HEK293 (cell line): Measurements from ENCODE around the gene KLHL22.

ENCODE experiments used
- CTCF ChIA-PET: fragments of 350-600 bp; formaldehyde crosslinking; extraction: SDS; loops from one replicate; lab custom pipeline; 2021; ENCODE audit warnings: antibody characterized with exemption; lab: Yijun Ruan, JAX
- POLR2A ChIA-PET: fragments of 300-600 bp; formaldehyde crosslinking; extraction: SDS; loops from one replicate; lab custom pipeline; 2020; ENCODE audit warnings: antibody characterized with exemption, inconsistent platforms; lab: Yijun Ruan, JAX
- H3K27ac ChIP-seq: fragments of 200-500 bp; sonication (Bioruptor generic); 2 replicates; pipeline ENCODE4 v1.5.1; 2014; ENCODE audit warnings: low read depth, low read length, control low read depth, inconsistent platforms; ENCODE audit errors: extremely low read depth
- H3K36me3 ChIP-seq, 2 experiments: fragments of 200-500 bp in 1 of 2; sonication (Bioruptor generic) in 1 of 2; 1 replicate in 1 of 2; 2 replicates in 1 of 2; pipeline ENCODE4 v1.5.1; 2014 to 2017; ENCODE audit warnings: inconsistent platforms in 2 of 2, low read length in 2 of 2; ENCODE audit not compliant: control insufficient read depth in 2 of 2, insufficient read depth in 1 of 2
- H3K4me1 ChIP-seq: fragments of 200-500 bp; sonication (Bioruptor generic); 2 replicates; pipeline ENCODE4 v1.5.1; 2014; ENCODE audit warnings: mild to moderate bottlenecking, low read length, inconsistent platforms; ENCODE audit not compliant: control insufficient read depth, insufficient read depth
- H3K4me3 ChIP-seq: 2 replicates; pipeline ENCODE4 v1.5.1; 2011; ENCODE audit warnings: low read depth, mild to moderate bottlenecking, control low read depth, low read length, moderate library complexity
- H3K9me3 ChIP-seq: fragments of 200-500 bp; sonication (Bioruptor generic); 2 replicates; pipeline ENCODE4 v1.5.1; 2014; ENCODE audit warnings: low read depth, low read length, inconsistent platforms; ENCODE audit not compliant: control insufficient read depth, insufficient read depth
- ELK4 ChIP-seq: IDR thresholded peaks from 2 replicates; pipeline ENCODE4 v1.6.1; 2011; ENCODE audit warnings: mild to moderate bottlenecking, low read depth, low read length, borderline replicate concordance
- KLF9 ChIP-seq: fragments of 450-650 bp; formaldehyde crosslinking; IDR thresholded peaks from 2 replicates; pipeline ENCODE4 v1.5.1; 2016; ENCODE audit warnings: missing biosample characterization, missing genetic modification characterization, low read depth
- OVOL3 ChIP-seq: fragments of 450-650 bp; formaldehyde crosslinking; IDR thresholded peaks from 2 replicates; pipeline ENCODE4 v1.5.1; 2016; ENCODE audit warnings: missing biosample characterization, missing genetic modification characterization
- REPIN1 ChIP-seq: fragments of 450-650 bp; formaldehyde crosslinking; IDR thresholded peaks from 2 replicates; pipeline ENCODE4 v1.5.1; 2017; ENCODE audit warnings: missing biosample characterization, missing genetic modification characterization, low read depth
- SP3 ChIP-seq: fragments of 450-650 bp; formaldehyde crosslinking; IDR thresholded peaks from 2 replicates; pipeline ENCODE4 v1.5.1; 2016; ENCODE audit warnings: missing biosample characterization, missing genetic modification characterization
- WT1 ChIP-seq: fragments of 450-650 bp; formaldehyde crosslinking; IDR thresholded peaks from 2 replicates; pipeline ENCODE4 v1.5.1; 2016; ENCODE audit warnings: missing biosample characterization, missing genetic modification characterization
- ZBTB17 ChIP-seq: fragments of 450-650 bp; formaldehyde crosslinking; IDR thresholded peaks from 2 replicates; pipeline ENCODE4 v1.5.1; 2016; ENCODE audit warnings: missing biosample characterization, missing genetic modification characterization
- ZBTB48 ChIP-seq: fragments of 450-650 bp; formaldehyde crosslinking; IDR thresholded peaks from 2 replicates; pipeline ENCODE4 v1.5.1; 2016; ENCODE audit warnings: missing biosample characterization, missing genetic modification characterization
- ZBTB6 ChIP-seq: fragments of 450-650 bp; formaldehyde crosslinking; IDR thresholded peaks from 2 replicates; pipeline ENCODE4 v1.5.1; 2017; ENCODE audit warnings: missing biosample characterization, missing genetic modification characterization
- ZNF10 ChIP-seq: fragments of 450-650 bp; formaldehyde crosslinking; IDR thresholded peaks from 2 replicates; pipeline ENCODE4 v1.5.1; 2017; ENCODE audit warnings: missing biosample characterization, missing genetic modification characterization
- ZNF155 ChIP-seq: fragments of 450-650 bp; formaldehyde crosslinking; IDR thresholded peaks from 2 replicates; pipeline ENCODE4 v1.5.1; 2016; ENCODE audit warnings: missing biosample characterization, missing genetic modification characterization
- ZNF2 ChIP-seq: fragments of 450-650 bp; formaldehyde crosslinking; IDR thresholded peaks from 2 replicates; pipeline ENCODE4 v1.5.1; 2016; ENCODE audit warnings: missing biosample characterization, missing genetic modification characterization
- ZNF221 ChIP-seq: fragments of 450-650 bp; formaldehyde crosslinking; IDR thresholded peaks from 2 replicates; pipeline ENCODE4 v1.5.1; 2017; ENCODE audit warnings: missing biosample characterization, missing genetic modification characterization, borderline replicate concordance
- ZNF23 ChIP-seq: fragments of 450-650 bp; formaldehyde crosslinking; IDR thresholded peaks from 2 replicates; pipeline ENCODE4 v1.5.1; 2016; ENCODE audit warnings: missing biosample characterization, missing genetic modification characterization, borderline replicate concordance
- ZNF266 ChIP-seq: fragments of 450-650 bp; formaldehyde crosslinking; IDR thresholded peaks from 2 replicates; pipeline ENCODE4 v1.5.1; 2016; ENCODE audit warnings: missing biosample characterization, missing genetic modification characterization, low read depth
- ZNF280C ChIP-seq: fragments of 450-650 bp; formaldehyde crosslinking; IDR thresholded peaks from 2 replicates; pipeline ENCODE4 v1.5.1; 2016; ENCODE audit warnings: missing biosample characterization, missing genetic modification characterization
- ZNF394 ChIP-seq: fragments of 450-650 bp; formaldehyde crosslinking; IDR thresholded peaks from 2 replicates; pipeline ENCODE4 v1.5.1; 2016; ENCODE audit warnings: missing biosample characterization, missing genetic modification characterization, mild to moderate bottlenecking, moderate library complexity, borderline replicate concordance
- ZNF449 ChIP-seq: fragments of 450-650 bp; formaldehyde crosslinking; IDR thresholded peaks from 2 replicates; pipeline ENCODE4 v1.5.1; 2017; ENCODE audit warnings: missing biosample characterization, mild to moderate bottlenecking, missing genetic modification characterization, moderate library complexity
- ZNF514 ChIP-seq: fragments of 450-650 bp; formaldehyde crosslinking; IDR thresholded peaks from 2 replicates; pipeline ENCODE4 v1.5.1; 2016; ENCODE audit warnings: missing biosample characterization, missing genetic modification characterization
- ZNF610 ChIP-seq: fragments of 450-650 bp; formaldehyde crosslinking; IDR thresholded peaks from 2 replicates; pipeline ENCODE4 v1.5.1; 2016; ENCODE audit warnings: missing biosample characterization, missing genetic modification characterization, borderline replicate concordance
- ZNF623 ChIP-seq: fragments of 450-650 bp; formaldehyde crosslinking; IDR thresholded peaks from 2 replicates; pipeline ENCODE4 v1.5.1; 2016; ENCODE audit warnings: missing biosample characterization, missing genetic modification characterization
- ZNF629 ChIP-seq: fragments of 450-650 bp; formaldehyde crosslinking; IDR thresholded peaks from 2 replicates; pipeline ENCODE4 v1.5.1; 2017; ENCODE audit warnings: missing biosample characterization, missing genetic modification characterization
- ZNF658 ChIP-seq: fragments of 450-650 bp; formaldehyde crosslinking; IDR thresholded peaks from 2 replicates; pipeline ENCODE4; 2016; ENCODE audit warnings: missing biosample characterization, missing genetic modification characterization
- ZNF777 ChIP-seq: fragments of 450-650 bp; formaldehyde crosslinking; IDR thresholded peaks from 2 replicates; pipeline ENCODE4 v1.5.1; 2017; ENCODE audit warnings: missing biosample characterization, missing genetic modification characterization, borderline replicate concordance
- ZNF792 ChIP-seq: fragments of 450-650 bp; formaldehyde crosslinking; IDR thresholded peaks from 2 replicates; pipeline ENCODE4 v1.5.1; 2016; ENCODE audit warnings: missing biosample characterization, missing genetic modification characterization
- ZNF837 ChIP-seq: fragments of 450-650 bp; formaldehyde crosslinking; IDR thresholded peaks from 2 replicates; pipeline ENCODE4 v1.5.1; 2016; ENCODE audit warnings: missing biosample characterization, missing genetic modification characterization
- ZSCAN30 ChIP-seq: fragments of 450-650 bp; IDR thresholded peaks from 2 replicates; pipeline ENCODE4 v1.5.1; 2018; ENCODE audit warnings: missing biosample characterization, mild to moderate bottlenecking, missing genetic modification characterization, moderate library complexity

KLHL22 gene

GRCh38 chr22:20395181-20395906, 100.3 kb downstream of the KLHL22 start:
- no peak overlapping the region for H3K4me3 ChIP-seq
- no peaks in the 10 kb centered on the region for H3K9me3 ChIP-seq
- ChIA-PET CTCF (interaction anchor here (0.7 to 1.6 kb wide), 5 partner anchors 9 to 238 kb away, joined by 3 to 4 read pairs (median 4); no protein-coding TSS in a partner anchor), POLR2A (interaction anchor here (0.8 to 2.2 kb wide), 3 partner anchors 8 to 278 kb away, joined by 3 to 13 read pairs (median 5); partner anchors contain the start of genes DGCR6L and TRMT2A)
- no peak for TF ChIP-seq ZNF23 (tag by site-specific recombination)
- no peak for TF ChIP-seq ZNF266 (tag by site-specific recombination)
- no peak for TF ChIP-seq ZNF610 (tag by site-specific recombination)
- no peak for TF ChIP-seq ZNF837 (tag by site-specific recombination)
- TF ChIP-seq ZBTB48 (tag by site-specific recombination), result 0 out of 2 replicates have a peak, but pooled peaks have one; percentile 43
- no peak for TF ChIP-seq REPIN1 (tag by site-specific recombination)
- no peak for TF ChIP-seq ZNF777 (tag by site-specific recombination)
- no peak for TF ChIP-seq ZNF514 (tag by site-specific recombination)
- peak; percentile 60 for TF ChIP-seq ZNF623 (tag by site-specific recombination)
- no peak for TF ChIP-seq OVOL3 (tag by site-specific recombination)
- TF ChIP-seq WT1 (tag by site-specific recombination), result no peak
- TF ChIP-seq ELK4, result no peak
- no peak for TF ChIP-seq ZSCAN30
- TF ChIP-seq ZNF449, result no peak
- 0 out of 2 replicates have a peak, but pooled peaks cover 2% of the 10 kb centered on the region for H3K4me1 ChIP-seq
- H3K27ac ChIP-seq, result no peak overlapping the region
- peaks cover 0 to 9% of the 10 kb centered on the region in 2 experiments; a peak in 1 of 3 replicates for H3K36me3 ChIP-seq

GRCh38 chr22:20393705-20394476, 101.7 kb downstream of the KLHL22 start, which contains the start of gene ZNF74:
TSS of gene ZNF74 (plus strand) at chr22:20394151. CDS start at chr22:20394629, 478 bp downstream.
- Histone ChIP-seq H3K4me3 (peak within 1 kb of the TSS; percentile 72), H3K27ac (peak within 1 kb of the TSS; percentile 53; the same call in 1 of the 2 replicates), H3K36me3 (peaks cover 0 to 8% of the 10 kb centered on the region in 2 experiments; a peak in 1 of 3 replicates), H3K9me3 (no peaks in the 10 kb centered on the region), H3K4me1 (0 out of 2 replicates have a peak, but pooled peaks cover 2% of the 10 kb centered on the region)
- CTCF ChIA-PET, result interaction anchor here (0.6 to 1.2 kb wide), 4 partner anchors 24 to 179 kb away, joined by 3 to 5 read pairs (median 3); no protein-coding TSS in a partner anchor
- POLR2A ChIA-PET, result interaction anchor here (0.9 to 2.2 kb wide), 9 partner anchors 9 to 74 kb away, joined by 3 to 13 read pairs (median 3); partner anchors contain the start of gene DGCR6L
- TF ChIP-seq ZNF155 (no peak), ZNF2 (0 out of 2 replicates have a peak, but pooled peaks have one; percentile 70), ZNF792 (tag by site-specific recombination) (peak; percentile 64; the same call in 1 of the 2 replicates), SP3 (tag by site-specific recombination) (peak; percentile 63), ZBTB6 (tag by site-specific recombination) (peak; percentile 59; the same call in 1 of the 2 replicates), ZNF658 (tag by site-specific recombination) (no peak), ZNF629 (tag by site-specific recombination) (0 out of 2 replicates have a peak, but pooled peaks have one; percentile 22), ZNF394 (tag by site-specific recombination) (no peak), KLF9 (tag by site-specific recombination) (peak; percentile 94), ZNF280C (tag by site-specific recombination) (no peak), ZNF221 (tag by site-specific recombination) (no peak), ZBTB17 (peak; percentile 74), ZSCAN30 (0 out of 2 replicates have a peak, but pooled peaks have one; percentile 44), ZNF10 (tag by site-specific recombination) (no peak)
